ENCODE measurements around the gene NNMT.

NNMT gene

DNA sequence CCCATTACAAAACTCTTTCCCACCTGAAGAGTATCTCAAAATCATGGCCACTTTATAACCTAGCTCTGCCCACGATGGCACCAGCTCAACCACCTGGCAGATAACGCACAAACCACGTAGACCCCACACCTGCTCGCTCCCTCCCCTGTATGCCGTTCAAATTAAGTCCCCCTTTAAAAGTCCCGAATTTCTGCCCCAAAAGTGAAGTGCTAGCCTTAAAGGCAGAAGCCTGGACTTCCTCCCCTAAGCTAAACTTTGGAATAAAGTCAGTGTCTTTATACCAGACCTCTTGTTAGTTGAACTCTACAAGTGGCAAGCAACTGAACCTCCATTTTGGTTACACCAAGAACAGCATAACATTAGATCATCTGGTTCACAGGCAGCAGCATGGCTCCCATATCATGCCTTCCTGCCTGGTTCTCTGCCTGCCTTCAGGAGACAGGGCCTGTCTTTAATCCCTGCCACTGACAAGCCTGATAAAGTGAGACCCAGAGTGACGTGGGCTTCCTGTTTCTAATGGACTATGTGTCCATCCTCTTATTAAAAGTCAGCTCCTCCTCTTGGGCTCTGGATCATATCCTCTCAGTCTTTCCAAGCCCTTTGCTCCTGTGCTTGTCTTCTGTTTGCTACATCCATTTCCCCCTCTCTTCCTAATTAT, 32.6 kb upstream of the NNMT start:
- no peak for DNase-seq

- no peak for DNase-seq
These were observed 31.8 kb upstream of the NNMT start for GRCh38 chr11:114264381-114264780.

DNA sequence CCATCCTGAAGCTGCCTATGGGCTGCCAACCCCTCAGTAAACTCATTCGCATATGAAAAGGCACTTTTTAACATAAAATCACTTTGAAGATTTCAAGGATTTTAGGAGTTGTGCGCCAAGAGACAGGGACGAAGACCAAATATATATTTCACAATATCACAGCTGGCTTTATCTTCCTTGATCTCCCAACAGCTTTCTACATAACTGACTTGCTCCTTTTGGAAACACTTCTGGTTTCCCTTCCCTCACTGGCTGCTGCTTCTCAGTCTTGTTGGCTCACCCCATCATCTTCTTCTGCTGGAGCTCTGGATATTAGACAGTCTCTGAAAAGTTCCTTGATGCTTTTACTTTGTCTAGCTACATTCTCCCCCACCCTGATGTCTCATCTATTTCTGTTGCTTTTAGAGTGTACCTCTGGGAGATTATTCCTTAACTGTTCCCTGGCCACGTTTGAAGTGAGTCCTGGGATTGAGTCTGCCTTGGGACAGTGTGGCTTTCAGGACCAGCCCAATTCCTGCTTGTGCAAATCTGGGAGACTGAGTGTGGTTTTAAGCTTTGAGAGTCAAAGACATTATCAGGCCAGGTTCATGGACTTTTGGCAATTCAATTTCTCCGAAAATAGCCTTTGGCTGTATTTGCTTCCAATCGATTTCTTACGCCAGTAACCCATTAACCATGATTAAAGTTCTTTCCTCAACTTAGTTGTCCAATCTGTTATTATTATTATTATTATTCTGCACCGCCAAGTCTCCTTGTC, 30.9 kb upstream of the NNMT start:
- DNase-seq: no peak

DNA sequence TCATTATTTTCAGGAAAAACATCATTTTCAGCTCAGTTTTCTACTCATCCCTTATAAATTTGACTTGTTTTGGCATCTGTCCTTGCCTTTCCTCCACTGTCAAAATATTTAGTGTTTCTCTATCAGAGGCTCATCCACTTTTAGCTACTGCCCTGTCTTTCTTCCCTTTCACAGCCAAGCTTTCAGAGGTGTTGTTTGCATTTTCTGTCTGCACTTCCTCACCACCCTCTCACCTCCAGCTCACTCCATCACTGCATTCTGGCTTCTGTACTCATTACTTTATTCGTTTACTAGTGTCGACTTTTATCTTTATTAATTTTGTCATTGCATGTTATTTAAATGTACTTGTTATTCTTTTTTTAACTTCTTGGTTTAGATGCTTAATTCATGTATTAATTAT, 26.7 kb upstream of the NNMT start:
- no peak for DNase-seq

DNA sequence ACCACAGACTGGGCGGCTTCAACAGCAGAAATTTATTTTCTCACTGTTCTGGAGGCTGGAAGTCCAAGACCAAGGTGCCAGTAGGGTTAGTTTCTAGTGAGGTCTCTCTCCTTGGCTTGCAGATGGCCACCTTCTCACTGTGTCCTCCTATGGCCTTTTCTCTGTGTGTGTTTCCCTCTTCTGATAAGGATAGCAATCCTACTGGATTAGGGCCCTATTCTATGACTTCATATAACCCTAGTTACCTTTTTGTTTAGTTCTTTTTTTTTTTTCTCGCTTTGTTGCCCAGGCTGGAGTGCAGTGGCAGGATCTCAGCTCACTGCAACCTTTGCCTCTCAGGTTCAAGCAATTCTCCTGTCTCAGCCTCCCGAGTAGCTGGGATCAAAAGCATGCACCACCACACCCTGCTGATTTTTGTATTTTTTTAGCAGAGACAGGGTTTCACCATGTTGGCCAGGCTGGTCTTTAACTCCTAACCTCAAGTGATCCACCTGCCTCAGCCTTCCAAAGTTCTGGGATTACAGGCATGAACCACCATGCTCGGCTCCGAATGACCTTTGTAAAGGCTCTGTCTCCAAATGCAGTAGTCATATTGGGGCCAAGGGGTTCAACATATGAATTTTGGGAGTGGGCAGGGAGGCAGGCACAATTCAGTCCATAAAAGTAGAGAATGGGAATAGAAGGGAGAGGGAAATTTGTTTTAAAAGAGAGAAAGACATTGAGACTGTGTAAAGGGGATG, 25.5 kb upstream of the NNMT start:
- DNase-seq: no peak

DNA sequence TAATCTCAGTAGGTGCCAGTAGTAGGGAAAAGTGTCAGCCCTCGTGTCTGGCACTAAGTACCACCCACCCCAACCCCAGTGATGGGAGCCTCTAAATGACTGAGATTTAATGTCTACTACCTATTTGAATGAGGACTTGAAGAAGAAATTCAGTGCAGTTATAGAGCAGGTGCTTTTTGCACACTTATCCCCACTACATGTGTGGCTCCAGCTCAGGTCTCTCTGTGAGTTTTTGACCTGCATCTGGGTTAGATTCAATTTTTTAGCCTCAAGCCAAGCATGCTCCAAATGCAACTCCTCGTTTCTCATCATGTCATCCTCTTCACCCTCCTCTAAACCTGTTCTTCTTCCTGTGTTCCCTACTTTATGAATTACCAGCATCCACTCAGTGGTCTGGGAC, 24.9 kb upstream of the NNMT start:
- DNase-seq: no peak

DNA sequence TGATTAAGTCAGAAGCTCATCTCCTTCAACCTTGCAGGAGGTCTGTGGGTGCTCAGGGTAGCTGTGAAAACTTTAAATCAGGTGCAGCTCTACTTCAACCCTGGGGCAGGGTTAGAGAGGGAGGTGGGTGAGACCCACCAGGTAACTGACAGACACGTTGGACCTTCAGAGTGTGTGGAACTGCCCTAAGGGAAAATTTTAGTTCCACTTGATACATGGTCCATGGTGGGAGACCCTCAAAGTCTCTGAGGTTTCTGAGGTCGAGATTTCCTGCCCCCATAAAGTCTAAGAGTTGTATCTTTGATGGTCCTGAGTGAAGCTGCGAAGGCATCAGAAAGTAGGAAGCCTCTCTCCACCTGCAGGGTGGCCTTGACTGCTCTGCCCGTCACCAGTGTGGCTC, 23.9 kb upstream of the NNMT start:
- no peak for DNase-seq

DNA sequence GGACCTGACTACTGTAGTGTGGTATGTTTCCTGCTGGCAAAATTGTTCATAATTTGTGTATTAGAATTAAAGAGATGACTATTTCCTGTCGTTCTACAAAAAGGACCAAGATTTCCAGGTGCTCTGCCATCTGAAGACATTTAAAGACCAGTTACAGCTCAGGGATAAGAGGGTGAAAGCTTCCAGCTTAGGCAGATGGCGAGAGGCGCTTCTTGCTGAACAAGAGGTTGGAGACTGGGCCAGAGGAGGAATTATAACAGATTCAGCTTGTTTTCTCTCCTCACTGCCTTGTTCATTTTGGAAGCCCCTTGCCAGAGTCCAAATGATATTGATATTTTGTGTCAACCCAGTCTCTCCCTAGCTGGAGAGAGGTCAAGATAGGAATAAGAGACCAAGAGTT, 23.1 kb upstream of the NNMT start:
- no peak for DNase-seq

- DNase-seq: no peak
These were observed 22.1 kb upstream of the NNMT start for GRCh38 chr11:114273890-114274635.

- no peak for DNase-seq
These were observed 21.6 kb upstream of the NNMT start for GRCh38 chr11:114274637-114275036.

GRCh38 chr11:114275280-114275679, 20.9 kb upstream of the NNMT start:
- DNase-seq: no peak

- DNase-seq: no peak
These were observed 20.1 kb upstream of the NNMT start for GRCh38 chr11:114276077-114276476.

- no peak for DNase-seq
These were observed 18.4 kb upstream of the NNMT start for GRCh38 chr11:114277637-114278341.

DNA sequence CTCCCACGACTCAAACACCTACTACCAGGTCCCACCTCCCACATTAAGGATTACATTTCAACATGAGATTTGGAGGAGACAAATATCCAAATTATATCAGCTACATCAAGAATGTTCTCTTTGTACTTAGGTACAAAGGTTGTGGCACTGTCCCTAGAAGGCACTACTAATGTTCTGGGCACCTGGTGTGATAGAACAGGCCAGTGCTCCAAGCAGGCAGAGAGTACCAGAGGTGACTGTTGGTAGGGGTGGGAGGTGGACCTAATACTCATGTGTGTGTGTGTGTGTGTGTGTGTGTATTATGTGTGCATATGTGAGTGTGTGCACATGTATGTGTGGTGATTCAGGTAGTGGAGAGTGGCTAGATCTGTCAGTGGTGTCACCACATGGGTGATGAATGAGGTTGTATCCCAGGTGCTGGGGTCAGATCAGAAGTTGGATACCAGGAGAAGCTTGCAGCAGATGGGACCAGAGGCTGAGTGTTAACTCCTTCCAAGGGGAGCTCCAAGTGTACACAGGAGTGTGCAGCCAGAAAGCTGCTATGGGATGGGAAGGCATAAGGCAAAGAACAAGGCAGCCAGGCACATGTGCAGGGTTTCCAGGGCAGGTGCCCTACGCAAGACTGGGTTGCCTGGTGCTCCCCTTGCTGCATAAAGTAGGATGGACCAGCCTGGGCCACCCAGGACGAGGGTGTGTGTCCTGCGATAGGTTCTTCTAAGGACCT, 17.7 kb upstream of the NNMT start:
- DNase-seq: no peak

DNA sequence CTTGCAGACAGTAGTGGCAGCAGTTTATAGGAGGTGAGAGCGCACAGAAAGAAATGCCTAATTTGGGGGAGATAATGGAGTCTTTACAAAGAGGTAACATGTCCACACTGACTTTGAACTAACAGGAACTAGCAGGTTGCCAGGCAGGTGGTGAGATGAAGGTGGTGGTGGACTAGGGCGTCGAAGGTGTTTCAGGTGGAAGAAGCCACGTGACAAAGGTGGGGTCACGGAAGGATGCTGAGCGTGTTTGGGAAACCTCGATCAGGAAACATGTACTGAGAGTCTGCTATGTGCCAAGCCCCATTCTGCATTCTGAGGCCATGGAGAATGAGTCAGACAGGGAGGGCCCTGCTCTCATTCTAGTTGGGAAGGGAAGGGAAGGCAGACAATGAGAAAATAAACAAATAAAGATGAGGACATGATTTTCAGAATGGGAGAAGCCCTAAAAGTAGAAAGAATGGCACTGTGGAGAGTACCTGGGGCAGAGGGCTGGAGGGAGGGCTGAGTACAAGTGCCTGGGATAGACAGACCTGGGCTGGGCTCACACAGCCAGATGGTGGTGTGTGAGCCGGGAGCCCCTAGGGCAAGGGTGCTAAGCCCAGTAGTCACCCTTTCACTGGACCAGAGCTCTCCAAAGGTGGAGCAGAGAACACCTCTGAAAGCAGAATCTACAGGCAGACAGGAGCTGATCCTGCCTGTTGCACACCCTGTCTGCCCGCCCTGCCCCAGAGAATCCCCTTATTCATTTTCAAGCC, 16.2 kb upstream of the NNMT start:
- DNase-seq: no peak

GRCh38 chr11:114280696-114281095, 15.5 kb upstream of the NNMT start:
- DNase-seq: no peak

- DNase-seq: no peak
These were observed 14.7 kb upstream of the NNMT start for GRCh38 chr11:114281388-114281956.

DNA sequence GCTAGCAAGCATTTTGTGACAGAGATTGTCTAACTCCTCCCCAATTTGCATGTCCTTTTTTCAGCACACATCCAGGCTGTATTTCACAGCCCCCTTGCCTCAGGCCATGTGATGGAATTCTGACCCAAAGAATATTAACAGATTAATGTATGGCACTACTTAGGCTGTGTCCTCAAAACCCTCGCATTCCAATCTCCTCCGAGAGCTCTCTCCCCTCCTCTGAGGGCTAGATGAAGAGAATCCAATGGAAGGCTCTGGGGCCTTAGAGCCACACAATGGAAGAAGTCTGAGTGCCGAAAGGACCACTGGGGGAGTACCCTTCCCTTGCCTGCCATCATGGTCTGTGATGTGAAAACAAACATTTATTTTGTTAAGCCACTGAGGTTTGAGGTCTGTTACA, 13.7 kb upstream of the NNMT start:
- no peak for DNase-seq

- DNase-seq: no peak
These were observed 12.8 kb upstream of the NNMT start for GRCh38 chr11:114283422-114283821.

- DNase-seq: no peak
These were observed 12.2 kb upstream of the NNMT start for GRCh38 chr11:114284021-114284420.

DNA sequence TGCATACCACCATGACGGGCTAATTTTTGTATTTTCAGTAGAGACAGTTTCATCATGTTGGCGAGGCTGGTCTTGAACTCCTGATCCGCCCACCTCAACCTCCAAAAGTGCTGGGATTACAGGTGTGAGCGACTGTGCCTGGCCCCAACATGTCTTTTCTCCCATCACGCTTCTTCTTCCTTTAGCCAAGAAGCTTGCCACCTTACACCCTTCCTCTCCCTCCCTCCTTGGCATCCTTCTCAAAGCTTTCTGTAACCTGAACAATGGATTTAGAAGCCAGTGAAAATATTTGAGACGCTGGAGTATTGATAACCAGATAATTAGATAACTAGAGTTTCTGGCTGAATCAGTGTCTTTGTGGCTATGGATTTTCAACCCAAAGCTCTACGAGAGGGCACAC, 11.3 kb upstream of the NNMT start:
- DNase-seq: no peak
